Transverse colon (tissue), 4 donors: ENCODE measurements around the gene MN1.

Experiments used
- CTCF ChIP-seq, 5 experiments: fragments of 200-600 bp in 3 of 5; fragments of 450-650 bp in 2 of 5; sonication (generic) in 3 of 5; IDR thresholded peaks; 1 replicate in 2 of 5; 2 replicates in 3 of 5; pipeline ENCODE4 v1.5.1; 2016 to 2017; ENCODE audit warnings: antibody characterized with exemption in 5 of 5, inconsistent platforms in 3 of 5, mild to moderate bottlenecking in 2 of 5, moderate library complexity in 1 of 5
- EP300 ChIP-seq: sonication (generic); formaldehyde crosslinking; IDR thresholded peaks from one replicate; pipeline ENCODE4 v1.6.1; 2017; ENCODE audit warnings: antibody characterized with exemption, low read depth
- POLR2A ChIP-seq: fragments of 450-650 bp; IDR thresholded peaks from one replicate; pipeline ENCODE4 v1.6.1; 2016; ENCODE audit warnings: antibody characterized with exemption, mild to moderate bottlenecking, moderate library complexity
- POLR2AphosphoS5 ChIP-seq, 3 donors: sonication (generic); formaldehyde crosslinking; IDR thresholded peaks; one replicate each; pipeline ENCODE4 v1.6.1; 2016; ENCODE audit warnings: antibody characterized with exemption in 3 of 3

- TF ChIP-seq CTCF (IDR thresholded peaks at IDR 0.05): no peak
- no peak for TF ChIP-seq POLR2A
- no peak for TF ChIP-seq POLR2AphosphoS5 (IDR thresholded peaks at IDR 0.05)
- TF ChIP-seq EP300: no peak
Measured at GRCh38 chr22:27785831-27786230, 15.7 kb downstream of the MN1 start.
